ENCODE measurements around the gene ATP5PD. TPM values are rescaled to one million over a fixed set of nuclear protein-coding genes. Genes with fewer than 3 reads are reported as not detected.
A peak's percentile ranks its signal among the peaks of the same experiment; 100 is the strongest.

Gene ATP5PD
- total and polyA plus RNA-seq, 2 of the 13 experiments (the other 11 are each of a cell fraction or from before 2014, with no cell fraction given) = 158 to 428 TPM

DNA sequence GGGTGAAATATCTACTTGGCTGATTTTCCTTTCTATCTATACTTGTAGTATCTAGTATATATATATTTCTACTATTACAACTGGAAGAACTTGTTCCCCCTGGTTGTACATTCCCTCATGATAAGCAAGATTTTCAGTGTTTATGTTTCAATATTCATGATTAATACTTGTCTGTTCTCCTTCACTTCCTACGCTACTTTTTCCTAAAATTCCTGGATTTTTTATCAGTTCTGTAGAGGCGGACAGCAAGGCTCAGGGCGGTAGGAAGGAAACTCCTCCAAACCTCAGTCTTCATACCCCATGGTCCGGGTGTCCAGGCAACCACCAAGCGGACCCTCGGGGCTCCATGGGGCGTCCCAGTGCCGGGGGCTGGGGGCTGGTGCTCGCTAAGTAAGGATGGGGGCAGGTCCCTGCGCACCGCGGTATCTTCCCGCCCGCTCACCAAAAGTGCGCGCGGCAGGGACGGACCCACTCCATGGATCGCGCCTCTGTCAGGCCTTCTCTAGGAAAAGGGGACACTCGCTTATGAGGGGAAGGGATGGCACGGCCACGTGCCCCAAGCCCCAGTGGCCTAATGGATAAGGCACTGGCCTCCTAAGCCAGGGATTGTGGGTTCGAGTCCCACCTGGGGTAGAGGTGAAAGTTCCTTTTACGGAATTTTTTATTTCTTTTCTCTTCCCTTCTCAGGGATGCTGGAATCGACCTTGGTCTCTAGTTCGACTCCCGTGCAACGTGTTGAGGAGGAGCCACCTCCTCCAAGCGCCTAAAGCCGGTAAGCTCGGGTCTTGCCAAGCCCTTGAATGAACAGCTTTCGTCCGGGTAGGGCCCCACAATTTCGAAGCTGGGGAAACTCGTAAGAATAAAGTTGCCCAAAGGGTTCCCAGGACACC lies 13.2 kb downstream of the ATP5PD start (continued):
- TF ChIP-seq AFF4 (CRISPR knock-in tag; IDR thresholded peaks at IDR 0.05) (0 out of 2 replicates have a peak, but pooled peaks have one; percentile 41), U2AF1 (optimal IDR thresholded peaks at IDR 0.05; ENCODE audit: low read depth, low read length) (no peak), ZNF33A (CRISPR knock-in tag; IDR thresholded peaks at IDR 0.05; ENCODE audit: borderline replicate concordance) (no peak; the same call in 1 of the 2 replicates), ZNF598 (CRISPR knock-in tag; IDR thresholded peaks at IDR 0.05; ENCODE audit: borderline replicate concordance) (peak; percentile 28), SAP130 (CRISPR knock-in tag; IDR thresholded peaks at IDR 0.05; ENCODE audit: low read depth) (peak; percentile 95), ERF (CRISPR knock-in tag; IDR thresholded peaks at IDR 0.05) (peak; percentile 92), SYNCRIP (IDR thresholded peaks at IDR 0.05; ENCODE audit: insufficient read depth, low read depth, low read length) (no peak), POLR2AphosphoS2 (IDR thresholded peaks at IDR 0.05; ENCODE audit: low read depth, low read length) (no peak), ZFP36L1 (CRISPR knock-in tag; IDR thresholded peaks at IDR 0.05) (peak; percentile 91; the same call in 1 of the 2 replicates), ZNF160 (CRISPR knock-in tag; IDR thresholded peaks at IDR 0.05) (0 out of 2 replicates have a peak, but pooled peaks have one; percentile 19), ZNF263 (CRISPR knock-in tag; IDR thresholded peaks at IDR 0.05) (0 out of 2 replicates have a peak, but pooled peaks have one; percentile 60), DBP (CRISPR knock-in tag; IDR thresholded peaks at IDR 0.05; ENCODE audit: not compliant biosample characterization) (no peak), ZBTB42 (CRISPR knock-in tag; IDR thresholded peaks at IDR 0.05) (no peak), ZNF354B (CRISPR knock-in tag; IDR thresholded peaks at IDR 0.05) (no peak; the same call in 1 of the 2 replicates), ZFY (CRISPR knock-in tag; IDR thresholded peaks at IDR 0.05) (peak; percentile 70), ETV6 (CRISPR knock-in tag; conservative IDR thresholded peaks at IDR 0.05) (0 out of 2 replicates have a peak, but pooled peaks have one; percentile 19), SATB2 (CRISPR knock-in tag; IDR thresholded peaks at IDR 0.05) (0 out of 2 replicates have a peak, but pooled peaks have one; percentile 8), CAMTA2 (CRISPR knock-in tag; IDR thresholded peaks at IDR 0.05; ENCODE audit: borderline replicate concordance) (no peak), ATF5 (CRISPR knock-in tag; IDR thresholded peaks at IDR 0.05; ENCODE audit: low read depth) (peak; percentile 97)
- TF ChIP-seq, protein P1, sequence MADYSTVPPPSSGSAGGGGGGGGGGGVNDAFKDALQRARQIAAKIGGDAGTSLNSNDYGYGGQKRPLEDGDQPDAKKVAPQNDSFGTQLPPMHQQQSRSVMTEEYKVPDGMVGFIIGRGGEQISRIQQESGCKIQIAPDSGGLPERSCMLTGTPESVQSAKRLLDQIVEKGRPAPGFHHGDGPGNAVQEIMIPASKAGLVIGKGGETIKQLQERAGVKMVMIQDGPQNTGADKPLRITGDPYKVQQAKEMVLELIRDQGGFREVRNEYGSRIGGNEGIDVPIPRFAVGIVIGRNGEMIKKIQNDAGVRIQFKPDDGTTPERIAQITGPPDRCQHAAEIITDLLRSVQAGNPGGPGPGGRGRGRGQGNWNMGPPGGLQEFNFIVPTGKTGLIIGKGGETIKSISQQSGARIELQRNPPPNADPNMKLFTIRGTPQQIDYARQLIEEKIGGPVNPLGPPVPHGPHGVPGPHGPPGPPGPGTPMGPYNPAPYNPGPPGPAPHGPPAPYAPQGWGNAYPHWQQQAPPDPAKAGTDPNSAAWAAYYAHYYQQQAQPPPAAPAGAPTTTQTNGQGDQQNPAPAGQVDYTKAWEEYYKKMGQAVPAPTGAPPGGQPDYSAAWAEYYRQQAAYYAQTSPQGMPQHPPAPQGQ (CRISPR knock-in tag; IDR thresholded peaks at IDR 0.05; ENCODE audit: borderline replicate concordance) = no peak
